Neural cell (in vitro differentiated cells): ENCODE results near the gene RFC2.
"Not testable (repeated sequence)": the region's sequence is repeated elsewhere in the genome, so short reads cannot be mapped to it uniquely, and the experiment has no call there.

ENCODE experiments used
- EZH2 ChIP-seq: fragments of 200-600, 300-800 bp; shearing (Covaris generic), sonication (generic); IDR thresholded peaks from 2 replicates; pipeline ENCODE4 v1.6.1; 2014; ENCODE audit warnings: antibody characterized with exemption, low read length, borderline replicate concordance, mild to moderate bottlenecking; ENCODE audit not compliant: insufficient read depth, poor library complexity, severe bottlenecking
- TF ChIP-seq, protein P1 (sequence below): fragments of 450-650 bp; IDR thresholded peaks from 2 replicates; pipeline ENCODE4 v1.5.1; 2014; ENCODE audit warnings: antibody characterized with exemption, mild to moderate bottlenecking, moderate library complexity; ENCODE audit not compliant: poor library complexity, severe bottlenecking
- TF ChIP-seq, protein P2 (sequence below): IDR thresholded peaks from 2 replicates; pipeline ENCODE4 v1.6.1; 2012; ENCODE audit warnings: borderline replicate concordance

DNA sequence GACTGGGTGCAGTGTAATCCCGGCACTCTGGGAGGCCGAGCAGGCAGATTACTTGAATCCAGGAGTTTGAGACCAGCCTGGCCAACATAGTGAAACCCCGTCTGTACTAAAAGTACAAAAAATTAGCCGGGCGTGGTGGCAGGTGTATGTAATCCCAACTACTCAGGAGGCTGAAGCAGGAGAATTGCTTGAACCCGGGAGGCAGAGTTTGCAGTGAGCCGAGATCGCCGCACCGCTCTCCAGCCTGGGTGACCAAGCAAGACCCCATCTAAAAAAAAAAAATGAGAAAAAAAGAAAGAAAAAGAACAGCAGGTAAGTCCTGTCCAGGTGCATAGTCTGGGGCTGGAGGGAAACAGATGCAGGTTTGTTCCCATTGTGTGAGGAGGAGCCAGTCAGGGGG lies 48.1 kb downstream of the RFC2 start:
- TF ChIP-seq, protein P1, sequence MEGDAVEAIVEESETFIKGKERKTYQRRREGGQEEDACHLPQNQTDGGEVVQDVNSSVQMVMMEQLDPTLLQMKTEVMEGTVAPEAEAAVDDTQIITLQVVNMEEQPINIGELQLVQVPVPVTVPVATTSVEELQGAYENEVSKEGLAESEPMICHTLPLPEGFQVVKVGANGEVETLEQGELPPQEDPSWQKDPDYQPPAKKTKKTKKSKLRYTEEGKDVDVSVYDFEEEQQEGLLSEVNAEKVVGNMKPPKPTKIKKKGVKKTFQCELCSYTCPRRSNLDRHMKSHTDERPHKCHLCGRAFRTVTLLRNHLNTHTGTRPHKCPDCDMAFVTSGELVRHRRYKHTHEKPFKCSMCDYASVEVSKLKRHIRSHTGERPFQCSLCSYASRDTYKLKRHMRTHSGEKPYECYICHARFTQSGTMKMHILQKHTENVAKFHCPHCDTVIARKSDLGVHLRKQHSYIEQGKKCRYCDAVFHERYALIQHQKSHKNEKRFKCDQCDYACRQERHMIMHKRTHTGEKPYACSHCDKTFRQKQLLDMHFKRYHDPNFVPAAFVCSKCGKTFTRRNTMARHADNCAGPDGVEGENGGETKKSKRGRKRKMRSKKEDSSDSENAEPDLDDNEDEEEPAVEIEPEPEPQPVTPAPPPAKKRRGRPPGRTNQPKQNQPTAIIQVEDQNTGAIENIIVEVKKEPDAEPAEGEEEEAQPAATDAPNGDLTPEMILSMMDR = not testable (repeated sequence)
- TF ChIP-seq, protein P2, sequence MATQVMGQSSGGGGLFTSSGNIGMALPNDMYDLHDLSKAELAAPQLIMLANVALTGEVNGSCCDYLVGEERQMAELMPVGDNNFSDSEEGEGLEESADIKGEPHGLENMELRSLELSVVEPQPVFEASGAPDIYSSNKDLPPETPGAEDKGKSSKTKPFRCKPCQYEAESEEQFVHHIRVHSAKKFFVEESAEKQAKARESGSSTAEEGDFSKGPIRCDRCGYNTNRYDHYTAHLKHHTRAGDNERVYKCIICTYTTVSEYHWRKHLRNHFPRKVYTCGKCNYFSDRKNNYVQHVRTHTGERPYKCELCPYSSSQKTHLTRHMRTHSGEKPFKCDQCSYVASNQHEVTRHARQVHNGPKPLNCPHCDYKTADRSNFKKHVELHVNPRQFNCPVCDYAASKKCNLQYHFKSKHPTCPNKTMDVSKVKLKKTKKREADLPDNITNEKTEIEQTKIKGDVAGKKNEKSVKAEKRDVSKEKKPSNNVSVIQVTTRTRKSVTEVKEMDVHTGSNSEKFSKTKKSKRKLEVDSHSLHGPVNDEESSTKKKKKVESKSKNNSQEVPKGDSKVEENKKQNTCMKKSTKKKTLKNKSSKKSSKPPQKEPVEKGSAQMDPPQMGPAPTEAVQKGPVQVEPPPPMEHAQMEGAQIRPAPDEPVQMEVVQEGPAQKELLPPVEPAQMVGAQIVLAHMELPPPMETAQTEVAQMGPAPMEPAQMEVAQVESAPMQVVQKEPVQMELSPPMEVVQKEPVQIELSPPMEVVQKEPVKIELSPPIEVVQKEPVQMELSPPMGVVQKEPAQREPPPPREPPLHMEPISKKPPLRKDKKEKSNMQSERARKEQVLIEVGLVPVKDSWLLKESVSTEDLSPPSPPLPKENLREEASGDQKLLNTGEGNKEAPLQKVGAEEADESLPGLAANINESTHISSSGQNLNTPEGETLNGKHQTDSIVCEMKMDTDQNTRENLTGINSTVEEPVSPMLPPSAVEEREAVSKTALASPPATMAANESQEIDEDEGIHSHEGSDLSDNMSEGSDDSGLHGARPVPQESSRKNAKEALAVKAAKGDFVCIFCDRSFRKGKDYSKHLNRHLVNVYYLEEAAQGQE = not testable (repeated sequence)
- TF ChIP-seq EZH2 = not testable (repeated sequence)
